Right kidney (tissue), 1 donor: Measurements from ENCODE around the gene CLUH.

Experiments
- DNase-seq: peaks from one replicate; pipeline ENCODE4 v3.0.0-alpha.2; 2016

Gene CLUH

GRCh38 chr17:2722611-2723010 is 11.0 kb upstream of the CLUH start:
- no peak for DNase-seq

- no peak for DNase-seq
Observed at GRCh38 chr17:2721603-2722002, 10.0 kb upstream of the CLUH start.

- no peak for DNase-seq
Observed at GRCh38 chr17:2719861-2720260, 8.3 kb upstream of the CLUH start.

GRCh38 chr17:2718150-2718938 is 6.8 kb upstream of the CLUH start:
- no peak for DNase-seq

- no peak for DNase-seq
Observed at GRCh38 chr17:2716649-2717048, 5.1 kb upstream of the CLUH start.

GRCh38 chr17:2713881-2714280 is 2.3 kb upstream of the CLUH start:
- DNase-seq, result no peak

- DNase-seq, result no peak
Observed at GRCh38 chr17:2712300-2713043, 908 bp upstream of the CLUH start.

GRCh38 chr17:2710803-2711607 is 559 bp downstream of the CLUH start:
- DNase-seq, result peak; percentile 67

- no peak for DNase-seq
Observed at GRCh38 chr17:2710071-2710802, 1.3 kb downstream of the CLUH start.

GRCh38 chr17:2709183-2709661 is 2.3 kb downstream of the CLUH start:
- DNase-seq, result no peak

GRCh38 chr17:2708585-2709182 is 2.9 kb downstream of the CLUH start:
- no peak for DNase-seq

GRCh38 chr17:2707721-2708584 is 3.6 kb downstream of the CLUH start:
- DNase-seq, result no peak

GRCh38 chr17:2706911-2707510 is 4.6 kb downstream of the CLUH start:
- no peak for DNase-seq

- DNase-seq, result no peak
Observed at GRCh38 chr17:2705888-2706795, 5.4 kb downstream of the CLUH start.

GRCh38 chr17:2705263-2705662 is 6.3 kb downstream of the CLUH start:
- no peak for DNase-seq

GRCh38 chr17:2704890-2705248 is 6.7 kb downstream of the CLUH start:
- DNase-seq, result no peak

GRCh38 chr17:2704031-2704889 is 7.3 kb downstream of the CLUH start:
- no peak for DNase-seq

- DNase-seq, result no peak
Observed at GRCh38 chr17:2703606-2704005, 8.0 kb downstream of the CLUH start.
